Measurements from ENCODE around the gene THRSP. TPM values are rescaled to one million over a fixed set of nuclear protein-coding genes. Genes with fewer than 3 reads are reported as not detected.

Gene THRSP
- total RNA-seq, 1 experiment from 2014 or later = 0.72 TPM

DNA sequence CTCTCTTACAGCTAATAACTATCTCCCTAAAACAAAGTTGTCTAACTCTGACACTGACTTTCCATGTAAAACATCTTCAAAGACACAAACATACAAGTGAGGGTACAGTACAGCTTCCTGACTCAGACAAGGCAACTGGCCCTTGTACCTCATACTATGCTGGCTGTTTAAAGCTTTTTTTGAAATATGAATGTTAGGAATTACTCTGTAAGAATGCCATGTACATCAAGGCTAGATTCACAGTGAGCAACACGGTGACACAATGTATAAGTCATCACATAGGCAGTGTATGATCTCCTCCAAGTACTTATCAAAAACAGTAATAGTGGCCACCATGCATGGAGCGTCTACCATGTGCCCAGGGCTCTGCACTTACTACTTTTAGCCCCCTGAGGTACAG is 47.2 kb downstream of the THRSP start:
- POLR2A ChIA-PET (ENCODE audit: unreplicated experiment) = no interaction called here
- CTCF ChIA-PET = no interaction called here
- intact Hi-C loops (cut with micrococcal nuclease; ENCODE audit: unreplicated experiment) = no loop called here

DNA sequence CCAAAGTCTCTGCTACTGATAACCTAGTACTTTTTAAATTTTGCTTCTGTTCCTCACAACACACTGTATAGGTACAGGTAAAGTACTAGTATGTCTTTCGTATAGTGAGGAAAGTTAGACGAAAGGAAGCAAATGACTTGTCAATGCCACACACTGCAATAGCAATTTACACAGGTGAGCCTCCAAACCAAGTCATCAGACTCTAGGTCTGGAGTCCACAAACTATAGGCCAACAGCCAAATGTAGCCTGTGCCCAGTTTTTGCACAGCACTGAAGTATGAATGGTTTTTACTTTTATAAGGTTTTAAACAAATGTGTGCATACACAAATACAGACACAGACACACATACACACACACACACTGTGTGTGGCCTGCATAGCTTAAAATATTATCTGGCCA is 47.6 kb downstream of the THRSP start:
- Histone ChIP-seq H2AFZ (no peak overlapping the region), H3K79me2 (ENCODE audit: low read depth) (no peaks in the 10 kb centered on the region), H3K36me3 (ENCODE audit: low read depth) (peaks cover 20% of the 10 kb centered on the region), H3K4me1 (replicated peaks; ENCODE audit: insufficient read depth) (no peaks in the 10 kb centered on the region), H3K9me2 (ENCODE audit: insufficient read depth) (no peaks in the 10 kb centered on the region), H3F3A (ENCODE audit: insufficient read depth, low read depth) (no peaks in the 10 kb centered on the region), H4K20me1 (ENCODE audit: insufficient read depth) (no peaks in the 10 kb centered on the region), H3K27ac (no peak overlapping the region), H3K4me3 (no peak overlapping the region), H3K4me2 (no peak overlapping the region), H3K27me3 (ENCODE audit: insufficient read depth, low read depth) (no peaks in the 10 kb centered on the region), H3K9me3 (ENCODE audit: insufficient read depth, low read depth) (no peaks in the 10 kb centered on the region)
- TF ChIP-seq, protein P1, sequence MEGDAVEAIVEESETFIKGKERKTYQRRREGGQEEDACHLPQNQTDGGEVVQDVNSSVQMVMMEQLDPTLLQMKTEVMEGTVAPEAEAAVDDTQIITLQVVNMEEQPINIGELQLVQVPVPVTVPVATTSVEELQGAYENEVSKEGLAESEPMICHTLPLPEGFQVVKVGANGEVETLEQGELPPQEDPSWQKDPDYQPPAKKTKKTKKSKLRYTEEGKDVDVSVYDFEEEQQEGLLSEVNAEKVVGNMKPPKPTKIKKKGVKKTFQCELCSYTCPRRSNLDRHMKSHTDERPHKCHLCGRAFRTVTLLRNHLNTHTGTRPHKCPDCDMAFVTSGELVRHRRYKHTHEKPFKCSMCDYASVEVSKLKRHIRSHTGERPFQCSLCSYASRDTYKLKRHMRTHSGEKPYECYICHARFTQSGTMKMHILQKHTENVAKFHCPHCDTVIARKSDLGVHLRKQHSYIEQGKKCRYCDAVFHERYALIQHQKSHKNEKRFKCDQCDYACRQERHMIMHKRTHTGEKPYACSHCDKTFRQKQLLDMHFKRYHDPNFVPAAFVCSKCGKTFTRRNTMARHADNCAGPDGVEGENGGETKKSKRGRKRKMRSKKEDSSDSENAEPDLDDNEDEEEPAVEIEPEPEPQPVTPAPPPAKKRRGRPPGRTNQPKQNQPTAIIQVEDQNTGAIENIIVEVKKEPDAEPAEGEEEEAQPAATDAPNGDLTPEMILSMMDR (conservative IDR thresholded peaks at IDR 0.05) = no peak
- TF ChIP-seq EZH2 (IDR thresholded peaks at IDR 0.05; ENCODE audit: low read depth) = no peak
- intact Hi-C loops (cut with micrococcal nuclease; ENCODE audit: unreplicated experiment) = no loop called here
- POLR2A ChIA-PET (ENCODE audit: unreplicated experiment) = no interaction called here
- BruUV-seq (replicated peaks) = no TSS peak
- CTCF ChIA-PET = no interaction called here
- DNase-seq = no peak

More for the DNA sequence above, 47.2 kb downstream of the THRSP start:
- Histone ChIP-seq H3K36me3 (ENCODE audit: low read depth) (peaks cover 20% of the 10 kb centered on the region), H3K27ac (no peak overlapping the region), H3K79me2 (ENCODE audit: low read depth) (no peaks in the 10 kb centered on the region), H3K4me2 (no peak overlapping the region), H3K4me3 (no peak overlapping the region), H3K9me2 (ENCODE audit: insufficient read depth) (no peaks in the 10 kb centered on the region), H3K4me1 (replicated peaks; ENCODE audit: insufficient read depth) (no peaks in the 10 kb centered on the region), H3F3A (ENCODE audit: insufficient read depth, low read depth) (no peaks in the 10 kb centered on the region), H2AFZ (no peak overlapping the region), H4K20me1 (ENCODE audit: insufficient read depth) (no peaks in the 10 kb centered on the region), H3K9me3 (ENCODE audit: insufficient read depth, low read depth) (no peaks in the 10 kb centered on the region), H3K27me3 (ENCODE audit: insufficient read depth, low read depth) (no peaks in the 10 kb centered on the region)
- no peak for DNase-seq
- TF ChIP-seq, protein P1 (conservative IDR thresholded peaks at IDR 0.05) = no peak
- TF ChIP-seq EZH2 (IDR thresholded peaks at IDR 0.05; ENCODE audit: low read depth) = no peak
- BruUV-seq (replicated peaks) = no TSS peak

DNA sequence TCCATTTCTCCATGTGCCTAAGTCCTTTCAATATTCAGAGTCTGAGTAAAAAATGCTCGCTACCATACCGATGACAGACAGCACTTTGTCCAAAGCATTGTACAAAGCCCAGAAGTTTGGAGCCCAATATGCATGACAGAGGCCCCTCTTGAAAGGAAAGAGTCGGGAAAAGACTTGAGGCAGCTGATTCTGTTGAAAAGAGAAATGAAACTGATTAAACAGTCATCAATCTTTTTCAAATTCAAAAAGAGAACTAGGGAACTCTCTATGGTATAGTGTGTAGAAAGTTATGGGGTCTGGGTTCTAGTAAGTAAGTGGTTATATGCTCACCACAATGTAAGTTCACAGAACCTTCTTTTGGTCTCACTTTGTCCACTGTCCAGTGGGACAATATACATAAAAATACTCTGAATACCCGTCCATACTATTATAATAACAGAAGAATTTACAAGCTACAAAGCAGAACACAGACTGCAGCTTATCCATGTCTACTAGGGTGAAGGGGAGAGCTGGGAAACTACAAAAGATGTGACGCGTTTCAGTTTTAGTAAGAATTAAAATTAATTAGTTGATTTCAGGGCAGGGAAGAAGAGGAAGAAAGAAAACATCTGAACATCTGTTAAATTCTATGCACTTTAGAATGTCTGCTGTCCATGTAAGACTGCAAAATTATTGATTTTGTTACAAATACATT is 49.1 kb downstream of the THRSP start:
- BruUV-seq (replicated peaks) = no TSS peak

More for the DNA sequence above, 49.1 kb downstream of the THRSP start:
- Histone ChIP-seq H3F3A (ENCODE audit: insufficient read depth, low read depth) (no peaks in the 10 kb centered on the region), H2AFZ (no peak overlapping the region), H3K9me3 (ENCODE audit: insufficient read depth, low read depth) (no peaks in the 10 kb centered on the region), H3K4me2 (no peak overlapping the region), H3K27ac (no peak overlapping the region), H3K36me3 (ENCODE audit: low read depth) (peaks cover 28% of the 10 kb centered on the region), H3K4me1 (replicated peaks; ENCODE audit: insufficient read depth) (no peaks in the 10 kb centered on the region), H3K27me3 (ENCODE audit: insufficient read depth, low read depth) (no peaks in the 10 kb centered on the region), H4K20me1 (ENCODE audit: insufficient read depth) (no peaks in the 10 kb centered on the region), H3K4me3 (no peak overlapping the region), H3K79me2 (ENCODE audit: low read depth) (no peaks in the 10 kb centered on the region), H3K9me2 (ENCODE audit: insufficient read depth) (no peaks in the 10 kb centered on the region)
- ChIA-PET POLR2A (ENCODE audit: unreplicated experiment) (interaction anchor here (0.6 kb wide), 1 partner anchor 21 kb away, joined by 7 read pairs; no protein-coding TSS in a partner anchor), CTCF (interaction anchor here (0.5 kb wide), 1 partner anchor 125 kb away, joined by 7 read pairs; no protein-coding TSS in a partner anchor)
- intact Hi-C loops (cut with micrococcal nuclease; ENCODE audit: unreplicated experiment) = no loop called here
- no peak for TF ChIP-seq EZH2 (IDR thresholded peaks at IDR 0.05; ENCODE audit: low read depth)
- TF ChIP-seq, protein P1 (conservative IDR thresholded peaks at IDR 0.05) = no peak
- DNase-seq = no peak

Other genes with a start within 250 kb of the THRSP start
- 110 and 124 TPM in 2 replicates for gene RSF1, start 243.1 kb upstream of the THRSP start, total RNA-seq (2021)
- gene AAMDC, start 242.7 kb upstream of the THRSP start, total RNA-seq (2021) = 39.8 and 59.3 TPM in 2 replicates
- gene INTS4, start 69.2 kb upstream of the THRSP start, total RNA-seq (2021) = 43.9 and 53.8 TPM in 2 replicates
- gene KCTD14, start 40.6 kb upstream of the THRSP start, total RNA-seq (2021) = 12.0 and 21.3 TPM in 2 replicates
- gene NDUFC2, start 16.0 kb downstream of the THRSP start, total RNA-seq (2021) = 380 and 394 TPM in 2 replicates
- 63.4 and 67.5 TPM in 2 replicates for gene ALG8, start 75.8 kb downstream of the THRSP start, total RNA-seq (2021)
- 16.1 and 16.5 TPM in 2 replicates for gene KCTD21, start 124.8 kb downstream of the THRSP start, total RNA-seq (2021)
- 12.8 and 13.5 TPM in 2 replicates for gene USP35, start 125.1 kb downstream of the THRSP start, total RNA-seq (2021)

Data from PC-9 (cell line).